ENCODE results near the gene CPLANE2. TPM values are rescaled to one million over a fixed set of nuclear protein-coding genes. Genes with fewer than 3 reads are reported as not detected.

Gene CPLANE2
- total RNA-seq, 2 experiments from 2014 or later, result 11.6 to 15.4 TPM

GRCh38 chr1:16243936-16244649, 7.1 kb upstream of the CPLANE2 start:
- Histone ChIP-seq H3K36me3 (ENCODE audit: insufficient read depth, low read length) (peaks cover 4% of the 10 kb centered on the region; the same call in 1 of the 2 replicates), H3K4me1 (ENCODE audit: insufficient read depth, low read length, poor library complexity, severe bottlenecking) (peaks cover 10% of the 10 kb centered on the region), H3K4me3 (ENCODE audit: low read depth, low read length, poor library complexity, severe bottlenecking) (no peak overlapping the region), H3K79me2 (ENCODE audit: insufficient read depth, low read depth, low read length) (no peaks in the 10 kb centered on the region), H3K27ac (ENCODE audit: low read depth, low read length, poor library complexity, severe bottlenecking) (no peak overlapping the region), H3K9me3 (ENCODE audit: low read length) (no peaks in the 10 kb centered on the region), H3K9me2 (ENCODE audit: insufficient read depth, low read length) (no peaks in the 10 kb centered on the region), H4K20me1 (ENCODE audit: insufficient read depth, low read length) (no peaks in the 10 kb centered on the region), H2AFZ (ENCODE audit: low read length) (no peak overlapping the region), H3K4me2 (ENCODE audit: low read length) (no peak overlapping the region)
- POLR2A ChIA-PET, result no interaction called here
- no peak for TF ChIP-seq EZH2phosphoT487 (IDR thresholded peaks at IDR 0.05; ENCODE audit: borderline replicate concordance, low read depth, low read length)
- TF ChIP-seq CTCF (conservative IDR thresholded peaks at IDR 0.05; ENCODE audit: low read length), result peak; percentile 91
- DNase-seq (ENCODE audit: low spot score), result peak; percentile 84
- intact Hi-C loops (cut with micrococcal nuclease; ENCODE audit: unreplicated experiment), result loop anchor here (1.0 to 2.0 kb wide), 3 partner anchors 37 to 165 kb away; no protein-coding TSS in a partner anchor
- CTCF ChIA-PET (ENCODE audit: unreplicated experiment), result no interaction called here
- no TSS peak for BruUV-seq (replicated peaks)

- no TSS peak for BruUV-seq (replicated peaks)
- no peak for DNase-seq (ENCODE audit: low spot score)
- Histone ChIP-seq H3K4me1 (ENCODE audit: insufficient read depth, low read length, poor library complexity, severe bottlenecking) (peaks cover under 1% of the 10 kb centered on the region), H3K9me3 (ENCODE audit: low read length) (no peaks in the 10 kb centered on the region), H3K9me2 (ENCODE audit: insufficient read depth, low read length) (no peaks in the 10 kb centered on the region), H4K20me1 (ENCODE audit: insufficient read depth, low read length) (no peaks in the 10 kb centered on the region), H3K4me2 (ENCODE audit: low read length) (no peak overlapping the region), H3K79me2 (ENCODE audit: insufficient read depth, low read depth, low read length) (no peaks in the 10 kb centered on the region), H3K27ac (ENCODE audit: low read depth, low read length, poor library complexity, severe bottlenecking) (no peak overlapping the region), H3K4me3 (ENCODE audit: low read depth, low read length, poor library complexity, severe bottlenecking) (no peak overlapping the region), H2AFZ (ENCODE audit: low read length) (no peak overlapping the region), H3K36me3 (ENCODE audit: insufficient read depth, low read length) (peaks cover 4% of the 10 kb centered on the region; the same call in 1 of the 2 replicates)
- TF ChIP-seq EZH2phosphoT487 (IDR thresholded peaks at IDR 0.05; ENCODE audit: borderline replicate concordance, low read depth, low read length), result no peak
- TF ChIP-seq CTCF (conservative IDR thresholded peaks at IDR 0.05; ENCODE audit: low read length), result no peak
- ChIA-PET CTCF (ENCODE audit: unreplicated experiment) (no interaction called here), POLR2A (no interaction called here)
- intact Hi-C loops (cut with micrococcal nuclease; ENCODE audit: unreplicated experiment), result no loop called here
Observed at GRCh38 chr1:16243215-16243610, 6.2 kb upstream of the CPLANE2 start.

GRCh38 chr1:16242556-16243214, 5.7 kb upstream of the CPLANE2 start:
- DNase-seq (ENCODE audit: low spot score), result no peak
- Histone ChIP-seq H4K20me1 (ENCODE audit: insufficient read depth, low read length) (no peaks in the 10 kb centered on the region), H3K4me1 (ENCODE audit: insufficient read depth, low read length, poor library complexity, severe bottlenecking) (peaks cover 3% of the 10 kb centered on the region), H3K9me2 (ENCODE audit: insufficient read depth, low read length) (no peaks in the 10 kb centered on the region), H3K36me3 (ENCODE audit: insufficient read depth, low read length) (peaks cover 4% of the 10 kb centered on the region; the same call in 1 of the 2 replicates), H3K4me2 (ENCODE audit: low read length) (no peak overlapping the region), H3K27ac (ENCODE audit: low read depth, low read length, poor library complexity, severe bottlenecking) (no peak overlapping the region), H3K9me3 (ENCODE audit: low read length) (no peaks in the 10 kb centered on the region), H2AFZ (ENCODE audit: low read length) (no peak overlapping the region), H3K4me3 (ENCODE audit: low read depth, low read length, poor library complexity, severe bottlenecking) (no peak overlapping the region), H3K79me2 (ENCODE audit: insufficient read depth, low read depth, low read length) (no peaks in the 10 kb centered on the region)
- TF ChIP-seq CTCF (conservative IDR thresholded peaks at IDR 0.05; ENCODE audit: low read length), result no peak
- TF ChIP-seq EZH2phosphoT487 (IDR thresholded peaks at IDR 0.05; ENCODE audit: borderline replicate concordance, low read depth, low read length), result no peak
- POLR2A ChIA-PET, result no interaction called here
- no TSS peak for BruUV-seq (replicated peaks)
- intact Hi-C loops (cut with micrococcal nuclease; ENCODE audit: unreplicated experiment), result no loop called here
- CTCF ChIA-PET (ENCODE audit: unreplicated experiment), result no interaction called here

Measured in OCI-LY7 (cell line).